ENCODE data around the gene DMC1. TPM values are rescaled to one million over a fixed set of nuclear protein-coding genes. Genes with fewer than 3 reads are reported as not detected.
"Not testable (repeated sequence)": the region's sequence is repeated elsewhere in the genome, so short reads cannot be mapped to it uniquely, and the experiment has no call there.

DMC1 gene
- total and polyA plus RNA-seq, 4 donors = 1.9 to 3.9 (median 3.3) TPM

GRCh38 chr22:38608992-38609750, 39.2 kb upstream of the DMC1 start:
- no peak overlapping the region for H3K27ac ChIP-seq (ENCODE audit: low read depth, low read length)
- peaks cover 11% of the 10 kb centered on the region for H3K36me3 ChIP-seq (ENCODE audit: control insufficient read depth, insufficient read depth, low read length)
- peak in 2 of 6 donors; percentile 32 to 90 for DNase-seq (ENCODE audit: low read depth in 4 of 6, low spot score in 6 of 6)
- WGBS (ENCODE audit: insufficient coverage) = 80% methylated on average over 3 of the region's 13 CpGs
- no peaks in the 10 kb centered on the region for H3K9me3 ChIP-seq (ENCODE audit: control insufficient read depth, insufficient read depth, low read length)
- H3K4me3 ChIP-seq (ENCODE audit: low read depth, low read length) = no peak overlapping the region
- no peaks in the 10 kb centered on the region for H3K4me1 ChIP-seq (ENCODE audit: control insufficient read depth, insufficient read depth, low read length)
- no peaks in the 10 kb centered on the region for H3K27me3 ChIP-seq (ENCODE audit: control insufficient read depth, insufficient read depth, low read length)

GRCh38 chr22:38607680-38608079, 37.7 kb upstream of the DMC1 start:
- Histone ChIP-seq H3K9me3 (ENCODE audit: control insufficient read depth, insufficient read depth, low read length) (no peaks in the 10 kb centered on the region), H3K4me1 (ENCODE audit: control insufficient read depth, insufficient read depth, low read length) (no peaks in the 10 kb centered on the region), H3K27ac (ENCODE audit: low read depth, low read length) (no peak overlapping the region), H3K36me3 (ENCODE audit: control insufficient read depth, insufficient read depth, low read length) (peaks cover 12% of the 10 kb centered on the region), H3K4me3 (ENCODE audit: low read depth, low read length) (no peak overlapping the region), H3K27me3 (ENCODE audit: control insufficient read depth, insufficient read depth, low read length) (no peaks in the 10 kb centered on the region)
- 100% methylated on average over 1 of the region's 3 CpGs for WGBS (ENCODE audit: insufficient coverage)
- no peak for DNase-seq (ENCODE audit: low read depth in 4 of 6, low spot score in 6 of 6)

GRCh38 chr22:38602166-38602565, 32.2 kb upstream of the DMC1 start:
- no CpG with 5 or more reads among the region's 1 CpG for whole genome bisulfite sequencing (ENCODE audit: insufficient coverage)
- Histone ChIP-seq H3K27me3 (ENCODE audit: control insufficient read depth, insufficient read depth, low read length) (no peaks in the 10 kb centered on the region), H3K27ac (ENCODE audit: low read depth, low read length) (no peak overlapping the region), H3K4me3 (ENCODE audit: low read depth, low read length) (no peak overlapping the region), H3K36me3 (ENCODE audit: control insufficient read depth, insufficient read depth, low read length) (peaks cover 16% of the 10 kb centered on the region), H3K4me1 (ENCODE audit: control insufficient read depth, insufficient read depth, low read length) (no peaks in the 10 kb centered on the region), H3K9me3 (ENCODE audit: control insufficient read depth, insufficient read depth, low read length) (no peaks in the 10 kb centered on the region)
- peak in 1 of 6 donors; percentile 51 for DNase-seq (ENCODE audit: low read depth in 4 of 6, low spot score in 6 of 6)

- Histone ChIP-seq H3K27me3 (ENCODE audit: control insufficient read depth, insufficient read depth, low read length) (no peaks in the 10 kb centered on the region), H3K4me1 (ENCODE audit: control insufficient read depth, insufficient read depth, low read length) (no peaks in the 10 kb centered on the region), H3K36me3 (ENCODE audit: control insufficient read depth, insufficient read depth, low read length) (peaks cover 18% of the 10 kb centered on the region), H3K27ac (ENCODE audit: low read depth, low read length) (no peak overlapping the region), H3K9me3 (ENCODE audit: control insufficient read depth, insufficient read depth, low read length) (no peaks in the 10 kb centered on the region), H3K4me3 (ENCODE audit: low read depth, low read length) (no peak overlapping the region)
- no peak for DNase-seq (ENCODE audit: low read depth in 4 of 6, low spot score in 6 of 6)
- WGBS (ENCODE audit: insufficient coverage) = 82% methylated on average over 2 of the region's 2 CpGs
Measured at GRCh38 chr22:38601221-38601764, 31.3 kb upstream of the DMC1 start.

GRCh38 chr22:38599466-38599865, 29.5 kb upstream of the DMC1 start:
- 98% methylated on average over 4 of the region's 10 CpGs for WGBS (ENCODE audit: insufficient coverage)
- DNase-seq (ENCODE audit: low read depth in 4 of 6, low spot score in 6 of 6) = no peak
- Histone ChIP-seq H3K4me3 (ENCODE audit: low read depth, low read length) (no peak overlapping the region), H3K27me3 (ENCODE audit: control insufficient read depth, insufficient read depth, low read length) (no peaks in the 10 kb centered on the region), H3K4me1 (ENCODE audit: control insufficient read depth, insufficient read depth, low read length) (no peaks in the 10 kb centered on the region), H3K36me3 (ENCODE audit: control insufficient read depth, insufficient read depth, low read length) (peaks cover 18% of the 10 kb centered on the region), H3K9me3 (ENCODE audit: control insufficient read depth, insufficient read depth, low read length) (no peaks in the 10 kb centered on the region), H3K27ac (ENCODE audit: low read depth, low read length) (no peak overlapping the region)

- 67% methylated on average over 1 of the region's 3 CpGs for WGBS (ENCODE audit: insufficient coverage)
- not testable (repeated sequence) for H3K27ac ChIP-seq (ENCODE audit: low read depth, low read length); H3K4me3 ChIP-seq (ENCODE audit: low read depth, low read length); H3K9me3 ChIP-seq (ENCODE audit: control insufficient read depth, insufficient read depth, low read length); H3K4me1 ChIP-seq (ENCODE audit: control insufficient read depth, insufficient read depth, low read length); H3K27me3 ChIP-seq (ENCODE audit: control insufficient read depth, insufficient read depth, low read length); DNase-seq (ENCODE audit: low read depth in 4 of 6, low spot score in 6 of 6)
- H3K36me3 ChIP-seq (ENCODE audit: control insufficient read depth, insufficient read depth, low read length) = peaks cover 14% of the 10 kb centered on the region
Measured at GRCh38 chr22:38582923-38583322, 12.9 kb upstream of the DMC1 start.

- no peaks in the 10 kb centered on the region for H3K9me3 ChIP-seq (ENCODE audit: control insufficient read depth, insufficient read depth, low read length)
- 78% methylated on average over 4 of the region's 5 CpGs for WGBS (ENCODE audit: insufficient coverage)
- no peaks in the 10 kb centered on the region for H3K4me1 ChIP-seq (ENCODE audit: control insufficient read depth, insufficient read depth, low read length)
- H3K27ac ChIP-seq (ENCODE audit: low read depth, low read length) = no peak overlapping the region
- H3K36me3 ChIP-seq (ENCODE audit: control insufficient read depth, insufficient read depth, low read length) = peaks cover 4% of the 10 kb centered on the region
- no peak overlapping the region for H3K4me3 ChIP-seq (ENCODE audit: low read depth, low read length)
- no peaks in the 10 kb centered on the region for H3K27me3 ChIP-seq (ENCODE audit: control insufficient read depth, insufficient read depth, low read length)
- no peak for DNase-seq (ENCODE audit: low read depth in 4 of 6, low spot score in 6 of 6)
Measured at GRCh38 chr22:38578505-38578904, 8.5 kb upstream of the DMC1 start.

GRCh38 chr22:38572065-38572464, 2.1 kb upstream of the DMC1 start:
- DNase-seq (ENCODE audit: low read depth in 4 of 6, low spot score in 6 of 6) = peak in 4 of 6 donors; percentile 36 to 90 (median 64)
- Histone ChIP-seq H3K4me1 (ENCODE audit: control insufficient read depth, insufficient read depth, low read length) (peaks cover 15% of the 10 kb centered on the region), H3K4me3 (ENCODE audit: low read depth, low read length) (no peak overlapping the region), H3K36me3 (ENCODE audit: control insufficient read depth, insufficient read depth, low read length) (no peaks in the 10 kb centered on the region), H3K9me3 (ENCODE audit: control insufficient read depth, insufficient read depth, low read length) (no peaks in the 10 kb centered on the region), H3K27me3 (ENCODE audit: control insufficient read depth, insufficient read depth, low read length) (no peaks in the 10 kb centered on the region), H3K27ac (ENCODE audit: low read depth, low read length) (no peak overlapping the region)
- WGBS (ENCODE audit: insufficient coverage) = no CpG with 5 or more reads among the region's 3 CpGs

GRCh38 chr22:38570779-38571364, 889 bp upstream of the DMC1 start:
- peak in 5 of 6 donors; percentile 23 to 89 (median 33) for DNase-seq (ENCODE audit: low read depth in 4 of 6, low spot score in 6 of 6)
- peak overlapping the region; percentile 84 for H3K27ac ChIP-seq (ENCODE audit: low read depth, low read length)
- peak overlapping the region; percentile 81 for H3K4me3 ChIP-seq (ENCODE audit: low read depth, low read length)
- H3K9me3 ChIP-seq (ENCODE audit: control insufficient read depth, insufficient read depth, low read length) = no peaks in the 10 kb centered on the region
- H3K27me3 ChIP-seq (ENCODE audit: control insufficient read depth, insufficient read depth, low read length) = no peaks in the 10 kb centered on the region
- H3K36me3 ChIP-seq (ENCODE audit: control insufficient read depth, insufficient read depth, low read length) = no peaks in the 10 kb centered on the region
- H3K4me1 ChIP-seq (ENCODE audit: control insufficient read depth, insufficient read depth, low read length) = peaks cover 15% of the 10 kb centered on the region
- no CpG with 5 or more reads among the region's 14 CpGs for WGBS (ENCODE audit: insufficient coverage)
